GM18870 (cell line): Measurements from ENCODE around the gene IGFLR1.
A peak's percentile ranks its signal among the peaks of the same experiment; 100 is the strongest.

Experiments used
- ATAC-seq: cut with Tn5 transposase; IDR thresholded peaks from one replicate; pipeline ENCODE4 v1.9.1; 2021; ENCODE audit warnings: moderate library complexity; ENCODE audit not compliant: unreplicated experiment

Gene IGFLR1

GRCh38 chr19:35755550-35756376 lies 13.5 kb upstream of the IGFLR1 start:
- no peak for ATAC-seq

GRCh38 chr19:35755131-35755549 lies 12.9 kb upstream of the IGFLR1 start:
- no peak for ATAC-seq

GRCh38 chr19:35754370-35755130 lies 12.3 kb upstream of the IGFLR1 start:
- no peak for ATAC-seq

GRCh38 chr19:35753634-35754369 lies 11.6 kb upstream of the IGFLR1 start:
- no peak for ATAC-seq

GRCh38 chr19:35752746-35753350 lies 10.6 kb upstream of the IGFLR1 start:
- no peak for ATAC-seq

GRCh38 chr19:35751839-35752745 lies 9.8 kb upstream of the IGFLR1 start:
- no peak for ATAC-seq

- no peak for ATAC-seq
Measured at GRCh38 chr19:35750167-35750566, 7.9 kb upstream of the IGFLR1 start.

- peak; percentile 73 for ATAC-seq
Measured at GRCh38 chr19:35748106-35749020, 6.1 kb upstream of the IGFLR1 start, which contains the start of gene LIN37. LIN37 (plus strand) TSS chr19:35748576; CDS start chr19:35748725, 149 bp downstream.

GRCh38 chr19:35746531-35746930 lies 4.3 kb upstream of the IGFLR1 start:
- ATAC-seq: no peak

GRCh38 chr19:35746087-35746462 lies 3.8 kb upstream of the IGFLR1 start:
- ATAC-seq: no peak

- ATAC-seq: peak; percentile 35
Measured at GRCh38 chr19:35745328-35746086, 3.3 kb upstream of the IGFLR1 start, which contains the start of the genes PSENEN and U2AF1L4. PSENEN (plus strand) TSS chr19:35745651; CDS start chr19:35745931, 280 bp downstream. U2AF1L4 (minus strand) TSS chr19:35745418; CDS start chr19:35745391, 27 bp downstream.

- no peak for ATAC-seq
Measured at GRCh38 chr19:35744430-35745327, 2.4 kb upstream of the IGFLR1 start.

- no peak for ATAC-seq
Measured at GRCh38 chr19:35743640-35744429, 1.6 kb upstream of the IGFLR1 start.

- ATAC-seq: no peak
Measured at GRCh38 chr19:35741203-35741515, 1.1 kb downstream of the IGFLR1 start.

GRCh38 chr19:35740423-35741202 lies 1.6 kb downstream of the IGFLR1 start:
- ATAC-seq: peak; percentile 44

GRCh38 chr19:35740108-35740422 lies 2.2 kb downstream of the IGFLR1 start:
- no peak for ATAC-seq
